ENCODE data around the gene HMGCLL1. TPM values are rescaled to one million over a fixed set of nuclear protein-coding genes. Genes with fewer than 3 reads are reported as not detected.

Gene HMGCLL1
- total RNA-seq, 1 experiment from 2014 or later: 0.39 TPM

DNA sequence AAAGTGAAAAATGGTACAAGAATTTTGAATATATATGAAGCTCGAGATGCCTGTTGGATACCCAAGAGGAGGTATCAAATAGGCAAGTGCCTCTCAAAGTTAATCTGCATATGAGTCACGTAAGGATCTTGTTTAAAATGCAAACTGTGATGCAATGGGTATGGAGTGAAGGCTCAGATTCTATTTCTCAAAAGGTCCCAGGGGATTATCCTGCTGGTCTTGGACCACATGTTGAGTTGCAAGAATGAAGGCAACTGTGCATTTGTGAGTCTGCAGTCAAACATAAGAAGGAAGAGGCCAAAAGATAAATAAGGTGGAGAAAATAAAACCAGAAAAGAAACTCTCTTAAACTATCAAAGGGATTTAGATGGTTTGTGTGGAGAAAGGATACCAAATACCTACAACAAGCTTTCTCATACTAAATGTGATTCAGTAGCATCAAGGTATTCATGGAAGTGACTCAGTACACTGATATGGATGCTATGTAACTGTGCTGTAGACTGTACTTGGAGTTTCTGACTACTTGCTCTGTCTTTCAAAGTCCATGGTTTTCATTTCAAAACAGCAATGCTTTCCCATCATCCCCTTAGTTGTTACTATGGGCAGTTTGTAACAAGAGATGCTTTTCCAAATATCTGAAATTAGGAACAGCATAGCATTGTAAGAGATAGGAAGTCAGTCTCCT, 145.4 kb downstream of the HMGCLL1 start:
- Histone ChIP-seq H3K4me3 (no peak overlapping the region), H3F3A (ENCODE audit: insufficient read depth, low read depth) (no peaks in the 10 kb centered on the region), H3K9me3 (ENCODE audit: insufficient read depth, low read depth) (no peaks in the 10 kb centered on the region), H3K36me3 (ENCODE audit: low read depth) (no peaks in the 10 kb centered on the region), H3K27ac (no peak overlapping the region), H3K27me3 (ENCODE audit: insufficient read depth, low read depth) (no peaks in the 10 kb centered on the region), H3K4me1 (replicated peaks; ENCODE audit: insufficient read depth) (no peaks in the 10 kb centered on the region), H3K4me2 (no peak overlapping the region), H2AFZ (no peak overlapping the region), H3K79me2 (ENCODE audit: low read depth) (no peaks in the 10 kb centered on the region), H4K20me1 (ENCODE audit: insufficient read depth) (no peaks in the 10 kb centered on the region), H3K9me2 (ENCODE audit: insufficient read depth) (no peaks in the 10 kb centered on the region)
- no TSS peak for BruUV-seq (replicated peaks)
- no peak for DNase-seq
- ChIA-PET POLR2A (ENCODE audit: unreplicated experiment) (no interaction called here), CTCF (no interaction called here)
- intact Hi-C loops (cut with micrococcal nuclease; ENCODE audit: unreplicated experiment): no loop called here
- TF ChIP-seq, protein P1, sequence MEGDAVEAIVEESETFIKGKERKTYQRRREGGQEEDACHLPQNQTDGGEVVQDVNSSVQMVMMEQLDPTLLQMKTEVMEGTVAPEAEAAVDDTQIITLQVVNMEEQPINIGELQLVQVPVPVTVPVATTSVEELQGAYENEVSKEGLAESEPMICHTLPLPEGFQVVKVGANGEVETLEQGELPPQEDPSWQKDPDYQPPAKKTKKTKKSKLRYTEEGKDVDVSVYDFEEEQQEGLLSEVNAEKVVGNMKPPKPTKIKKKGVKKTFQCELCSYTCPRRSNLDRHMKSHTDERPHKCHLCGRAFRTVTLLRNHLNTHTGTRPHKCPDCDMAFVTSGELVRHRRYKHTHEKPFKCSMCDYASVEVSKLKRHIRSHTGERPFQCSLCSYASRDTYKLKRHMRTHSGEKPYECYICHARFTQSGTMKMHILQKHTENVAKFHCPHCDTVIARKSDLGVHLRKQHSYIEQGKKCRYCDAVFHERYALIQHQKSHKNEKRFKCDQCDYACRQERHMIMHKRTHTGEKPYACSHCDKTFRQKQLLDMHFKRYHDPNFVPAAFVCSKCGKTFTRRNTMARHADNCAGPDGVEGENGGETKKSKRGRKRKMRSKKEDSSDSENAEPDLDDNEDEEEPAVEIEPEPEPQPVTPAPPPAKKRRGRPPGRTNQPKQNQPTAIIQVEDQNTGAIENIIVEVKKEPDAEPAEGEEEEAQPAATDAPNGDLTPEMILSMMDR (conservative IDR thresholded peaks at IDR 0.05): no peak

DNA sequence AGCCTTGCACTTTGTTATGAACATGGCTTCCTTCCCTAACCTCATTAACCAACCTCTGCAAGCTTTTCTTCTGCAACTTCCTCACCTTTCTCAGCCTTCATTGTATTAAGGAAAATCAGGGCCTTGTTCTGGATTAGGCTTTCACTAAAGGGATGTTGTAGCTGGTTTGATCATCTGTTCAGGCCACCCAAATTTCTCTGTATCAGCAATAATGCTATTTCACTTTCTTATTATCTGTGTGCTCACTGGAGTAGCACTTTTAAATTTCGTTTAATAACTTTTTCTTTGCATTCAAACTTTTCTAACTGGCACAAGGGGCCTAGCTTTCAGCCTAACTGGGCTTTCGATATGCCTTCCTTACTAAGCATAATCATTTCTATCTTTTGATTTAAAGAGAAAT, 155.1 kb downstream of the HMGCLL1 start:
- intact Hi-C loops (cut with micrococcal nuclease; ENCODE audit: unreplicated experiment): no loop called here
- BruUV-seq (replicated peaks): no TSS peak
- CTCF ChIA-PET: no interaction called here
- POLR2A ChIA-PET (ENCODE audit: unreplicated experiment): no interaction called here
- H3F3A ChIP-seq (ENCODE audit: insufficient read depth, low read depth): no peaks in the 10 kb centered on the region
- H3K4me1 ChIP-seq (replicated peaks; ENCODE audit: insufficient read depth): no peaks in the 10 kb centered on the region
- H3K4me2 ChIP-seq: no peak overlapping the region
- no peaks in the 10 kb centered on the region for H3K9me2 ChIP-seq (ENCODE audit: insufficient read depth)
- no peak for DNase-seq
- H3K79me2 ChIP-seq (ENCODE audit: low read depth): no peaks in the 10 kb centered on the region
- no peak overlapping the region for H2AFZ ChIP-seq
- H3K27ac ChIP-seq: no peak overlapping the region
- TF ChIP-seq, protein P1 (conservative IDR thresholded peaks at IDR 0.05): no peak
- TF ChIP-seq EZH2 (IDR thresholded peaks at IDR 0.05; ENCODE audit: low read depth): no peak
- H3K36me3 ChIP-seq (ENCODE audit: low read depth): no peaks in the 10 kb centered on the region
- H3K27me3 ChIP-seq (ENCODE audit: insufficient read depth, low read depth): no peaks in the 10 kb centered on the region
- no peaks in the 10 kb centered on the region for H3K9me3 ChIP-seq (ENCODE audit: insufficient read depth, low read depth)
- H3K4me3 ChIP-seq: no peak overlapping the region
- H4K20me1 ChIP-seq (ENCODE audit: insufficient read depth): no peaks in the 10 kb centered on the region

GRCh38 chr6:55410674-55411073, 168.3 kb downstream of the HMGCLL1 start:
- Histone ChIP-seq H3K4me1 (replicated peaks; ENCODE audit: insufficient read depth) (no peaks in the 10 kb centered on the region), H4K20me1 (ENCODE audit: insufficient read depth) (no peaks in the 10 kb centered on the region), H3K27me3 (ENCODE audit: insufficient read depth, low read depth) (no peaks in the 10 kb centered on the region), H3K4me2 (no peak overlapping the region), H3F3A (ENCODE audit: insufficient read depth, low read depth) (no peaks in the 10 kb centered on the region), H3K4me3 (no peak overlapping the region), H3K79me2 (ENCODE audit: low read depth) (no peaks in the 10 kb centered on the region), H3K27ac (no peak overlapping the region), H3K9me2 (ENCODE audit: insufficient read depth) (no peaks in the 10 kb centered on the region), H2AFZ (no peak overlapping the region), H3K9me3 (ENCODE audit: insufficient read depth, low read depth) (no peaks in the 10 kb centered on the region), H3K36me3 (ENCODE audit: low read depth) (no peaks in the 10 kb centered on the region)
- TF ChIP-seq EZH2 (IDR thresholded peaks at IDR 0.05; ENCODE audit: low read depth): no peak
- TF ChIP-seq, protein P1 (conservative IDR thresholded peaks at IDR 0.05): no peak
- intact Hi-C loops (cut with micrococcal nuclease; ENCODE audit: unreplicated experiment): no loop called here
- no peak for DNase-seq
- POLR2A ChIA-PET (ENCODE audit: unreplicated experiment): no interaction called here
- CTCF ChIA-PET: no interaction called here
- no TSS peak for BruUV-seq (replicated peaks)

All from PC-9 (cell line).